ENCODE results near the gene TMEM120A. TPM values are rescaled to one million over a fixed set of nuclear protein-coding genes. Genes with fewer than 3 reads are reported as not detected.
"Not testable (repeated sequence)": the region's sequence is repeated elsewhere in the genome, so short reads cannot be mapped to it uniquely, and the experiment has no call there.

TMEM120A gene
- total RNA-seq, 4 donors from 2014 or later = 14.4 to 53.9 (median 20.1) TPM

- no peak for DNase-seq
- TF ChIP-seq POLR2A (IDR thresholded peaks at IDR 0.05) (no peak), CTCF (IDR thresholded peaks at IDR 0.05) (no peak)
- Histone ChIP-seq H3K9me3 (no peaks in the 10 kb centered on the region), H3K27ac (no peak overlapping the region), H3K27me3 (no peaks in the 10 kb centered on the region), H3K4me1 (peaks cover 0 to 4% (median 0%) of the 10 kb centered on the region in 3 donors), H3K4me3 (no peak overlapping the region), H3K36me3 (peaks cover 0 to 76% (median 0%) of the 10 kb centered on the region in 3 donors)
- intact Hi-C loops (cut with DNase I) = loop anchor here (5.0 kb wide), 1 partner anchor 156 kb away; no protein-coding TSS in a partner anchor
- WGBS, 2 donors = 33 to 56% methylated on average over 4 of the region's 4 CpGs
Measured at GRCh38 chr7:76023002-76023401, 28.6 kb upstream of the TMEM120A start.

- no peaks in the 10 kb centered on the region for H3K9me3 ChIP-seq
- TF ChIP-seq CTCF (IDR thresholded peaks at IDR 0.05) (no peak), POLR2A (IDR thresholded peaks at IDR 0.05) (no peak)
- no peaks in the 10 kb centered on the region for H3K27me3 ChIP-seq
- H3K4me3 ChIP-seq = no peak overlapping the region
- no peak overlapping the region for H3K27ac ChIP-seq
- H3K36me3 ChIP-seq = peaks cover 0 to 71% (median 0%) of the 10 kb centered on the region in 3 donors
- peaks cover 0 to 4% (median 0%) of the 10 kb centered on the region in 3 donors for H3K4me1 ChIP-seq
- intact Hi-C loops (cut with DNase I) = loop anchor here (5.0 kb wide), 1 partner anchor 155 kb away; no protein-coding TSS in a partner anchor
- 96 to 97% methylated on average over 7 of the region's 7 CpGs for WGBS, 2 donors
- DNase-seq = no peak
Measured at GRCh38 chr7:76022026-76022780, 27.8 kb upstream of the TMEM120A start.

- H3K9me3 ChIP-seq = no peaks in the 10 kb centered on the region
- DNase-seq = no peak
- WGBS, 2 donors = 47 to 52% methylated on average over 6 of the region's 6 CpGs
- TF ChIP-seq CTCF (IDR thresholded peaks at IDR 0.05) = peak; percentile 84 to 91 (median 88)
- TF ChIP-seq POLR2A (IDR thresholded peaks at IDR 0.05) = no peak
- no peaks in the 10 kb centered on the region for H3K27me3 ChIP-seq
- no peak overlapping the region for H3K4me3 ChIP-seq
- intact Hi-C loops (cut with DNase I) = loop anchor here (5.0 kb wide), 1 partner anchor 153 kb away; no protein-coding TSS in a partner anchor
- H3K4me1 ChIP-seq = peaks cover 0 to 4% (median 0%) of the 10 kb centered on the region in 3 donors
- peaks cover 0 to 56% (median 0%) of the 10 kb centered on the region in 3 donors for H3K36me3 ChIP-seq
- no peak overlapping the region for H3K27ac ChIP-seq
Measured at GRCh38 chr7:76020031-76020714, 25.8 kb upstream of the TMEM120A start.

- H3K4me1 ChIP-seq; H3K9me3 ChIP-seq; intact Hi-C loops (cut with DNase I); H3K27me3 ChIP-seq; H3K27ac ChIP-seq; H3K4me3 ChIP-seq; DNase-seq: not testable (repeated sequence)
- peaks cover 0 to 47% (median 0%) of the 10 kb centered on the region in 3 donors for H3K36me3 ChIP-seq
- WGBS, 2 donors = 75 to 90% methylated on average over 4 of the region's 4 CpGs
Measured at GRCh38 chr7:76018520-76018919, 24.1 kb upstream of the TMEM120A start.

- peaks cover 0 to 12% (median 6%) of the 10 kb centered on the region in 3 donors for H3K4me1 ChIP-seq
- no peak overlapping the region for H3K27ac ChIP-seq
- DNase-seq = no peak
- H3K36me3 ChIP-seq = peaks cover 0 to 49% (median 0%) of the 10 kb centered on the region in 3 donors
- WGBS, 2 donors = 88 to 90% methylated on average over 13 of the region's 13 CpGs
- no peaks in the 10 kb centered on the region for H3K27me3 ChIP-seq
- no peak overlapping the region for H3K4me3 ChIP-seq
- H3K9me3 ChIP-seq = no peaks in the 10 kb centered on the region
- intact Hi-C loops (cut with DNase I) = no loop called here
- TF ChIP-seq CTCF (IDR thresholded peaks at IDR 0.05) (no peak), POLR2A (IDR thresholded peaks at IDR 0.05) (no peak)
Measured at GRCh38 chr7:76016191-76016947, 22.0 kb upstream of the TMEM120A start.

All from esophagus squamous epithelium (tissue), 5 donors.